Activated CD4-positive, alpha-beta T cell treated with anti-CD3 and anti-CD28 coated beads, Interleukin-2, amount 50 U/mL, for 24 hours (primary cell): Measurements from ENCODE around the gene AMPH.

Experiments
- DNase-seq, 2 donors: peaks; one replicate each; pipeline ENCODE4 v3.0.0-alpha.2; 2020; ENCODE audit warnings: low read depth in 1 of 2, low spot score in 1 of 2

Gene AMPH

GRCh38 chr7:38630720-38631673 is at the start of gene AMPH:
Gene AMPH (minus strand): TSS chr7:38631373. CDS start chr7:38631351, 22 bp downstream.
- DNase-seq = no peak

GRCh38 chr7:38679419-38679818 is 48.2 kb upstream of the AMPH start:
- DNase-seq = no peak

- no peak for DNase-seq
Measured at GRCh38 chr7:38678698-38679054, 47.5 kb upstream of the AMPH start.

GRCh38 chr7:38677981-38678697 is 47.0 kb upstream of the AMPH start:
- DNase-seq = no peak

- no peak for DNase-seq
Measured at GRCh38 chr7:38675494-38676106, 44.4 kb upstream of the AMPH start.

- DNase-seq = no peak
Measured at GRCh38 chr7:38674513-38674912, 43.3 kb upstream of the AMPH start.

- no peak for DNase-seq
Measured at GRCh38 chr7:38673795-38674194, 42.6 kb upstream of the AMPH start.

- DNase-seq = no peak
Measured at GRCh38 chr7:38671911-38672905, 41.0 kb upstream of the AMPH start.

GRCh38 chr7:38669965-38670520 is 38.9 kb upstream of the AMPH start:
- DNase-seq = no peak

- no peak for DNase-seq
Measured at GRCh38 chr7:38664972-38665371, 33.8 kb upstream of the AMPH start.

- peak in 1 of 2 donors; percentile 28 for DNase-seq
Measured at GRCh38 chr7:38660427-38661099, 29.4 kb upstream of the AMPH start.

- DNase-seq = no peak
Measured at GRCh38 chr7:38659931-38660330, 28.8 kb upstream of the AMPH start.

GRCh38 chr7:38658921-38659320 is 27.7 kb upstream of the AMPH start:
- no peak for DNase-seq

GRCh38 chr7:38656968-38657367 is 25.8 kb upstream of the AMPH start:
- no peak for DNase-seq

- DNase-seq = no peak
Measured at GRCh38 chr7:38655833-38656774, 24.9 kb upstream of the AMPH start.

GRCh38 chr7:38637957-38638356 is 6.8 kb upstream of the AMPH start:
- DNase-seq = no peak

GRCh38 chr7:38632411-38632810 is 1.2 kb upstream of the AMPH start:
- DNase-seq = no peak

- DNase-seq = no peak
Measured at GRCh38 chr7:38629651-38630510, 1.3 kb downstream of the AMPH start.
